ENCODE measurements around the gene NTSR1. TPM values are rescaled to one million over a fixed set of nuclear protein-coding genes. Genes with fewer than 3 reads are reported as not detected.
A peak's percentile ranks its signal among the peaks of the same experiment; 100 is the strongest.

The NTSR1 gene
- total and polyA plus RNA-seq, 3 donors from 2014 or later, result 0.41 to 1.3 (median 0.81) TPM

DNA sequence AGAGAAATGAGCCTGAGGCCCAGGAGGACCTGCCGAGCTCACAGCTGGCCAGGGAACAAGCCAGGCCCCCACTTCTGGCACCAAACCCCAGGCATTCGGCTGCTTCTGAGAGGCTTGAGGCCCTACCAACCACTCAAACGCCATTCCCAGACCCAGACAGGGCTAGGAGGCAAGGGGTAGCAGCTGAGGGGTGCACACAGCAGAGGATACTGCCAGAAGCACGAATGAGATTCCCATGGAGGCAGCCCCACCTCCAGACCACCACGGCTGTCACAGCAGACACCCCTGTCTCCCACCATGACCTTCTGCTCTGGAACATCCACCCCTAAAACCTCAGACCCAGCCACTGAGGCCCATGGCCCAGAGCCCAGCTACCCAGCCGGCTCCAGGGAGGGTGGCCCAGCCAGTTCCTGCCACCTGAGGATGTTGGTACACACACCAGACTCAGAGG lies 36.1 kb downstream of the NTSR1 start:
- no peaks in the 10 kb centered on the region for H3K27me3 ChIP-seq
- no peak for DNase-seq
- no peak overlapping the region for H3K4me3 ChIP-seq
- intact Hi-C loops (cut with DNase I; ENCODE audit: low total_unique reads), result no loop called here
- peaks cover 4% of the 10 kb centered on the region for H3K4me1 ChIP-seq
- H3K36me3 ChIP-seq (ENCODE audit: low read depth, missing control alignments), result no peaks in the 10 kb centered on the region
- WGBS, 2 donors, result 57 to 75% methylated on average over 4 to 6 of the region's 6 CpGs
- no peak overlapping the region for H3K27ac ChIP-seq
- no peaks in the 10 kb centered on the region for H3K9me3 ChIP-seq
- no peak for TF ChIP-seq CTCF (IDR thresholded peaks at IDR 0.05)
- TF ChIP-seq POLR2A (IDR thresholded peaks at IDR 0.05), result no peak

GRCh38 chr20:62745279-62745951 lies 36.8 kb downstream of the NTSR1 start:
- Histone ChIP-seq H3K4me3 (no peak overlapping the region), H3K36me3 (ENCODE audit: low read depth, missing control alignments) (no peaks in the 10 kb centered on the region), H3K27me3 (no peaks in the 10 kb centered on the region), H3K27ac (no peak overlapping the region), H3K9me3 (no peaks in the 10 kb centered on the region), H3K4me1 (peaks cover 4% of the 10 kb centered on the region)
- WGBS, 2 donors, result 65 to 71% methylated on average over 11 of the region's 11 CpGs
- intact Hi-C loops (cut with DNase I; ENCODE audit: low total_unique reads), result no loop called here
- DNase-seq, result peak; percentile 38
- no peak for TF ChIP-seq POLR2A (IDR thresholded peaks at IDR 0.05)
- no peak for TF ChIP-seq CTCF (IDR thresholded peaks at IDR 0.05)

DNA sequence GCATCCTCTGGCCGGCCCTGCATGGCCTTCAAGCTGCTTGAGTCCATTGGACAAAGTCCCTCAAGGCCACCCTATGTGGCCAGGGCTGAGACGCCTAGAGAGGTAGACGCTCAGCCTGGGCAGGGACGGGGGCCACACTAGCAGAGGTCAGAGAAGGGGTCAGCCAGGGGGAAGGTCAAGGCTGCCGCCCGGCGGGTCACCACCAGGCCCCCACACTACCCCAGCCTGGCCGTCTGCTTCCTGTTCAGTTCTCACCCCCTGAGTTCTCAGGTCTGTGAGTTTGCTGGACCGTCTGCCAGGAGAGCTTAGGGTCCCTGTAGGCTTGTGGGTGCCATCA lies 37.3 kb downstream of the NTSR1 start:
- Histone ChIP-seq H3K4me3 (no peak overlapping the region), H3K4me1 (peaks cover 4% of the 10 kb centered on the region), H3K27me3 (no peaks in the 10 kb centered on the region), H3K27ac (no peak overlapping the region), H3K9me3 (no peaks in the 10 kb centered on the region), H3K36me3 (ENCODE audit: low read depth, missing control alignments) (no peaks in the 10 kb centered on the region)
- DNase-seq, result no peak
- intact Hi-C loops (cut with DNase I; ENCODE audit: low total_unique reads), result no loop called here
- 72% methylated on average over 5 to 9 of the region's 9 CpGs for WGBS, 2 donors
- no peak for TF ChIP-seq POLR2A (IDR thresholded peaks at IDR 0.05)
- TF ChIP-seq CTCF (IDR thresholded peaks at IDR 0.05), result no peak

- intact Hi-C loops (cut with DNase I; ENCODE audit: low total_unique reads), result no loop called here
- WGBS, 2 donors, result 71 to 92% methylated on average over 2 of the region's 2 CpGs
- H3K27ac ChIP-seq, result no peak overlapping the region
Observed at GRCh38 chr20:62748311-62748710, 39.7 kb downstream of the NTSR1 start.

More at GRCh38 chr20:62748311-62748710, 39.7 kb downstream of the NTSR1 start:
- no peak for DNase-seq
- peaks cover 8% of the 10 kb centered on the region for H3K4me1 ChIP-seq
- H3K36me3 ChIP-seq (ENCODE audit: low read depth, missing control alignments), result no peaks in the 10 kb centered on the region
- H3K9me3 ChIP-seq, result no peaks in the 10 kb centered on the region
- no peak overlapping the region for H3K4me3 ChIP-seq
- H3K27me3 ChIP-seq, result no peaks in the 10 kb centered on the region
- TF ChIP-seq POLR2A (IDR thresholded peaks at IDR 0.05) (no peak), CTCF (IDR thresholded peaks at IDR 0.05) (no peak)

Measured in testis (tissue), 3 donors.